DND-41 (cell line): Measurements from ENCODE around the gene SLC25A21.

ENCODE experiments used
- ATAC-seq: fragments of 200-7000 bp; cut with Tn5 transposase; 3 replicates; pipeline ENCODE4 v1.9.1; 2021; ENCODE audit warnings: low read depth; ENCODE audit not compliant: insufficient read depth
- DNase-seq: peaks from one replicate; pipeline ENCODE4 v3.0.0-alpha.2; 2020
- H2AFZ ChIP-seq: 2 replicates; pipeline ENCODE4 v1.6.0; 2012; ENCODE audit warnings: low read depth, low read length
- H3K27ac ChIP-seq: 2 replicates; pipeline ENCODE4 v1.5.1; 2012; ENCODE audit warnings: low read length, inconsistent platforms
- H3K27me3 ChIP-seq: fragments of 200-600 bp; sonication (generic); 2 replicates; pipeline ENCODE4 v1.6.0; 2012; ENCODE audit warnings: low read length, mild to moderate bottlenecking, inconsistent platforms; ENCODE audit not compliant: insufficient read depth, poor library complexity
- H3K36me3 ChIP-seq: 2 replicates; pipeline ENCODE4 v1.5.1; 2012; ENCODE audit warnings: low read length, inconsistent platforms; ENCODE audit not compliant: insufficient read depth
- H3K4me1 ChIP-seq: 2 replicates; pipeline ENCODE4 v1.5.1; 2012; ENCODE audit warnings: mild to moderate bottlenecking, low read length; ENCODE audit not compliant: insufficient read depth
- H3K4me2 ChIP-seq: 2 replicates; pipeline ENCODE4 v1.6.0; 2012; ENCODE audit warnings: mild to moderate bottlenecking, moderate library complexity, low read length, inconsistent platforms; ENCODE audit not compliant: insufficient read depth
- H3K4me3 ChIP-seq, 2 experiments: fragments of 200-600 bp in 1 of 2; shearing (Covaris generic) in 1 of 2; 2 replicates each; pipeline ENCODE4 v1.5.1; 2012 to 2016; ENCODE audit warnings: inconsistent platforms in 2 of 2, low read length in 2 of 2, mild to moderate bottlenecking in 2 of 2, low read depth in 1 of 2, moderate library complexity in 1 of 2
- H3K79me2 ChIP-seq: 2 replicates; pipeline ENCODE4 v1.6.0; 2012; ENCODE audit warnings: low read length, inconsistent platforms; ENCODE audit not compliant: insufficient read depth
- H3K9ac ChIP-seq: 2 replicates; pipeline ENCODE4 v1.6.0; 2012; ENCODE audit warnings: low read depth, mild to moderate bottlenecking, inconsistent platforms, low read length, moderate library complexity
- H3K9me3 ChIP-seq: 2 replicates; pipeline ENCODE4 v1.5.1; 2012; ENCODE audit warnings: low read length, moderate library complexity, mild to moderate bottlenecking, inconsistent platforms; ENCODE audit not compliant: insufficient read depth, severe bottlenecking
- H4K20me1 ChIP-seq: 2 replicates; pipeline ENCODE4 v1.6.0; 2012; ENCODE audit warnings: low read length; ENCODE audit not compliant: insufficient read depth
- EZH2 ChIP-seq: IDR thresholded peaks from 3 replicates; pipeline ENCODE4 v1.6.1; 2012; ENCODE audit warnings: borderline replicate concordance, low read depth, mild to moderate bottlenecking, moderate library complexity, low read length, inconsistent platforms; ENCODE audit not compliant: severe bottlenecking
- TF ChIP-seq, protein P1 (sequence below): IDR thresholded peaks from 2 replicates; pipeline ENCODE4 v1.5.1; 2012; ENCODE audit warnings: borderline replicate concordance, low read length, moderate library complexity, mild to moderate bottlenecking; ENCODE audit not compliant: poor library complexity, severe bottlenecking; ENCODE audit errors: extremely low read depth

SLC25A21 gene

GRCh38 chr14:37054144-37054543 lies 118.3 kb downstream of the SLC25A21 start:
- ATAC-seq (no peak), DNase-seq (no peak)
- no peaks in the 10 kb centered on the region for H3K36me3 ChIP-seq
- no peak overlapping the region for H3K4me3 ChIP-seq
- no peak overlapping the region for H3K27ac ChIP-seq
- no peaks in the 10 kb centered on the region for H3K9me3 ChIP-seq
- H3K79me2 ChIP-seq = no peaks in the 10 kb centered on the region
- no peaks in the 10 kb centered on the region for H4K20me1 ChIP-seq
- H2AFZ ChIP-seq = no peak overlapping the region
- TF ChIP-seq EZH2 = no peak
- TF ChIP-seq, protein P1, sequence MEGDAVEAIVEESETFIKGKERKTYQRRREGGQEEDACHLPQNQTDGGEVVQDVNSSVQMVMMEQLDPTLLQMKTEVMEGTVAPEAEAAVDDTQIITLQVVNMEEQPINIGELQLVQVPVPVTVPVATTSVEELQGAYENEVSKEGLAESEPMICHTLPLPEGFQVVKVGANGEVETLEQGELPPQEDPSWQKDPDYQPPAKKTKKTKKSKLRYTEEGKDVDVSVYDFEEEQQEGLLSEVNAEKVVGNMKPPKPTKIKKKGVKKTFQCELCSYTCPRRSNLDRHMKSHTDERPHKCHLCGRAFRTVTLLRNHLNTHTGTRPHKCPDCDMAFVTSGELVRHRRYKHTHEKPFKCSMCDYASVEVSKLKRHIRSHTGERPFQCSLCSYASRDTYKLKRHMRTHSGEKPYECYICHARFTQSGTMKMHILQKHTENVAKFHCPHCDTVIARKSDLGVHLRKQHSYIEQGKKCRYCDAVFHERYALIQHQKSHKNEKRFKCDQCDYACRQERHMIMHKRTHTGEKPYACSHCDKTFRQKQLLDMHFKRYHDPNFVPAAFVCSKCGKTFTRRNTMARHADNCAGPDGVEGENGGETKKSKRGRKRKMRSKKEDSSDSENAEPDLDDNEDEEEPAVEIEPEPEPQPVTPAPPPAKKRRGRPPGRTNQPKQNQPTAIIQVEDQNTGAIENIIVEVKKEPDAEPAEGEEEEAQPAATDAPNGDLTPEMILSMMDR = no peak
- H3K4me1 ChIP-seq = no peaks in the 10 kb centered on the region
- peaks cover 2% of the 10 kb centered on the region for H3K27me3 ChIP-seq
- H3K9ac ChIP-seq = no peak overlapping the region
- H3K4me2 ChIP-seq = no peak overlapping the region

GRCh38 chr14:37051680-37052079 lies 120.7 kb downstream of the SLC25A21 start:
- Histone ChIP-seq H3K79me2 (no peaks in the 10 kb centered on the region), H3K4me2 (no peak overlapping the region), H3K4me3 (no peak overlapping the region), H3K4me1 (no peaks in the 10 kb centered on the region), H3K9me3 (no peaks in the 10 kb centered on the region), H3K27ac (no peak overlapping the region), H4K20me1 (no peaks in the 10 kb centered on the region), H2AFZ (no peak overlapping the region), H3K9ac (no peak overlapping the region), H3K36me3 (no peaks in the 10 kb centered on the region), H3K27me3 (peaks cover 7% of the 10 kb centered on the region)
- DNase-seq (no peak), ATAC-seq (no peak)
- TF ChIP-seq EZH2 = no peak

GRCh38 chr14:37051153-37051552 lies 121.3 kb downstream of the SLC25A21 start:
- Histone ChIP-seq H3K27ac (no peak overlapping the region), H3K27me3 (peaks cover 7% of the 10 kb centered on the region), H3K4me3 (no peak overlapping the region), H4K20me1 (no peaks in the 10 kb centered on the region), H3K4me2 (no peak overlapping the region), H3K9ac (no peak overlapping the region), H3K36me3 (no peaks in the 10 kb centered on the region), H3K4me1 (no peaks in the 10 kb centered on the region), H3K9me3 (no peaks in the 10 kb centered on the region), H2AFZ (no peak overlapping the region), H3K79me2 (no peaks in the 10 kb centered on the region)
- ATAC-seq = no peak
- no peak for DNase-seq
- TF ChIP-seq, protein P1 = no peak
- TF ChIP-seq EZH2 = no peak

DNA sequence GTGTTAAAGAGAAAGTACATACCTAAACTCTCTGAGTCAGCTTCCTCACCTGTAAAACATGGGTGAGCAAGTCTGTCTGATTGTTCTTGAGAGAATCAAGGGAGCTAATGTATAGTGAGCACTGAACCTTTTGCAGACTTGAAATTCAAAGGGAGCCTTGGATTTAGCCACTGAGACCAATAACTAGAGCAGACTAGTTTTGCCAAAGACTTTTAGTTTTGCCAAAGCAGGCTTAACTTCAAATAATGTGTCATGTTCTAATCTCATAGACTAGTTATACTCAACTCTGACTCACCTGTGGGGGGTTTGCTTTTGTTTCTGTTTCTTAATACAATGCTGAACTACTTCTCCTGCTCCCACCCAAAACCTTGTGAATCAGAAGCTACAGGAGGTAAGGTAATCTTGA lies 123.7 kb downstream of the SLC25A21 start:
- H3K9ac ChIP-seq = no peak overlapping the region
- H3K4me1 ChIP-seq = no peaks in the 10 kb centered on the region
- no peak for TF ChIP-seq EZH2
- TF ChIP-seq, protein P1 = no peak
- no peak overlapping the region for H3K27ac ChIP-seq
- H2AFZ ChIP-seq = no peak overlapping the region
- no peaks in the 10 kb centered on the region for H3K36me3 ChIP-seq
- H3K4me3 ChIP-seq = no peak overlapping the region
- no peak overlapping the region for H3K4me2 ChIP-seq
- ATAC-seq (no peak), DNase-seq (no peak)
- H3K79me2 ChIP-seq = no peaks in the 10 kb centered on the region
- H3K9me3 ChIP-seq = no peaks in the 10 kb centered on the region
- H4K20me1 ChIP-seq = no peaks in the 10 kb centered on the region
- H3K27me3 ChIP-seq = peaks cover 10% of the 10 kb centered on the region
